ENCODE data around the gene KLHL29.

The KLHL29 gene

DNA sequence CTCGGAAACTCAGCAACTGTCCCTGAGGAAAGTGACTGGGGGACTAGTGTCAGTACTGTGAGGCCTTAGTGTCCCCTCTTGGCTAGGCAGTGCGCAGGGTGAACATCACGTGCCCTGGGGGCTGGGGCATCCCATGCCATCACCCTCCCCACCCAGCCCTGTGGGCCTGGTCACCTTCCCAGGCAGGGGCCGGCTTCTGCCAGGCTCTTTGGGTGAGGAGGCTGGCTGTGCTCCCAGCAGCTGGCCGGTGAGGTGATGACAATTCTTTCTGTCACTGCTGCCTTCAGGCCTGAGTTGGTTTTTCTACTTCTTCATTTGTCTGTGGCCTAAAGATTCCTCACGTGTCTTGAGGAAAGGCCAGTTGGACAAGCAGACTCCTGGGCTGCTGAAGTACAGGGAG, 180.8 kb downstream of the KLHL29 start:
- H3F3A ChIP-seq (ENCODE audit: control insufficient read depth, insufficient read depth), result no peaks in the 10 kb centered on the region
- no peaks in the 10 kb centered on the region for H3K4me1 ChIP-seq (ENCODE audit: control insufficient read depth, low read length)
- TF ChIP-seq, protein P1, sequence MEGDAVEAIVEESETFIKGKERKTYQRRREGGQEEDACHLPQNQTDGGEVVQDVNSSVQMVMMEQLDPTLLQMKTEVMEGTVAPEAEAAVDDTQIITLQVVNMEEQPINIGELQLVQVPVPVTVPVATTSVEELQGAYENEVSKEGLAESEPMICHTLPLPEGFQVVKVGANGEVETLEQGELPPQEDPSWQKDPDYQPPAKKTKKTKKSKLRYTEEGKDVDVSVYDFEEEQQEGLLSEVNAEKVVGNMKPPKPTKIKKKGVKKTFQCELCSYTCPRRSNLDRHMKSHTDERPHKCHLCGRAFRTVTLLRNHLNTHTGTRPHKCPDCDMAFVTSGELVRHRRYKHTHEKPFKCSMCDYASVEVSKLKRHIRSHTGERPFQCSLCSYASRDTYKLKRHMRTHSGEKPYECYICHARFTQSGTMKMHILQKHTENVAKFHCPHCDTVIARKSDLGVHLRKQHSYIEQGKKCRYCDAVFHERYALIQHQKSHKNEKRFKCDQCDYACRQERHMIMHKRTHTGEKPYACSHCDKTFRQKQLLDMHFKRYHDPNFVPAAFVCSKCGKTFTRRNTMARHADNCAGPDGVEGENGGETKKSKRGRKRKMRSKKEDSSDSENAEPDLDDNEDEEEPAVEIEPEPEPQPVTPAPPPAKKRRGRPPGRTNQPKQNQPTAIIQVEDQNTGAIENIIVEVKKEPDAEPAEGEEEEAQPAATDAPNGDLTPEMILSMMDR (IDR thresholded peaks at IDR 0.05; ENCODE audit: low read depth, low read length, poor library complexity, severe bottlenecking), result no peak
- TF ChIP-seq EZH2phosphoT487 (IDR thresholded peaks at IDR 0.05; ENCODE audit: borderline replicate concordance, low read length), result no peak
- H3K9me2 ChIP-seq (replicated peaks; ENCODE audit: control insufficient read depth, low read length), result no peaks in the 10 kb centered on the region
- H3K27me3 ChIP-seq (ENCODE audit: control insufficient read depth, low read length), result no peaks in the 10 kb centered on the region
- no peaks in the 10 kb centered on the region for H3K79me2 ChIP-seq (ENCODE audit: control insufficient read depth, low read length)
- H3K9me3 ChIP-seq (ENCODE audit: control insufficient read depth, insufficient read depth, low read length), result no peaks in the 10 kb centered on the region
- no peak overlapping the region for H3K27ac ChIP-seq (ENCODE audit: low read depth, low read length)
- H3K36me3 ChIP-seq (ENCODE audit: control insufficient read depth, low read length), result no peaks in the 10 kb centered on the region
- H3K4me3 ChIP-seq (ENCODE audit: low read length), result no peak overlapping the region
- no peaks in the 10 kb centered on the region for H4K20me1 ChIP-seq (ENCODE audit: control insufficient read depth, insufficient read depth, low read depth, low read length)
- H3K4me2 ChIP-seq (ENCODE audit: low read length), result no peak overlapping the region

DNA sequence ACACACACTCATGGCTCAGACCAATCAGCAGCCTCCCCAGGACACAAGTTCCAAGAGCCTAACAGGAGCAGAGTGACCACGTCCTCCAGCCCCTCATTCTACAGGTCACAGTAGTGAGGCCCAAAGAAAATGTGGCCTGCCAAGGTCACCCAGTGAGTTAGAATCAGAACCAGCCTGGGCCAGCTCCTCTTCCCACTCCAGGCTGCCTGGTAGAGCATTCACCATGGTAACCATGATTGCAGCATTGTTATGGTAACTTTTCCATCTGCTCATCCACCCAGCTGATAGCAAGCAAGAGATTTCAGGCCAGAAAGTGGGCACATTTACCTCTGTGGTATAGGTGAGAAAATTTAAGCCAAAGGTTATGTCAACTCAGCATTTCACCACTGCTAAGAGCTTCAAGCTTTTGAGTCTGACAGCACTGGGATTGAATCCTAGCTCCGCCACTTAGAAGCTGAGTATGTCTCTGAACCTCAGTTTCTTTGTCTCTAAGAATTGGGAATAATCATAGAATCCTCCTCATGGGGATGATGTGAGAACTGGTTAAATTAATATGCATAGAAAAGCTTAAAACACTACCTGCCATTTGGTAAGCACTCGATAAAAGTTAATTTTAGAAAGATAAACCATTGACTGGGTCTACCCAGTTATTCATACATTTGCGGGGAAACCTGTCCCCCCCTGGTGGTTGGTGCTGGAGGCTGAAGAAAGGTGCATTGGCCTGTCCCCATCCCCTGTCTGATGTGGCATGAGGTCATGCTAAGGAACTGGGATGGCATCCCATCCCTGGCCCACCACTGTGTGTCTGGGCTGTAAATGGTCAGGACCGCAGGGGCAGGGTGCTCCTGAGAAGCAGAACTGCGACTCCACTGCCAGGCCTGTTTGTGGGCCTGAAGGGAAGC, 181.5 kb downstream of the KLHL29 start:
- Histone ChIP-seq H3K79me2 (ENCODE audit: control insufficient read depth, low read length) (no peaks in the 10 kb centered on the region), H3F3A (ENCODE audit: control insufficient read depth, insufficient read depth) (no peaks in the 10 kb centered on the region), H3K36me3 (ENCODE audit: control insufficient read depth, low read length) (no peaks in the 10 kb centered on the region), H3K9me2 (replicated peaks; ENCODE audit: control insufficient read depth, low read length) (no peaks in the 10 kb centered on the region), H3K4me1 (ENCODE audit: control insufficient read depth, low read length) (no peaks in the 10 kb centered on the region), H3K9me3 (ENCODE audit: control insufficient read depth, insufficient read depth, low read length) (no peaks in the 10 kb centered on the region), H4K20me1 (ENCODE audit: control insufficient read depth, insufficient read depth, low read depth, low read length) (no peaks in the 10 kb centered on the region), H3K4me3 (ENCODE audit: low read length) (no peak overlapping the region), H3K27me3 (ENCODE audit: control insufficient read depth, low read length) (no peaks in the 10 kb centered on the region), H3K4me2 (ENCODE audit: low read length) (no peak overlapping the region), H3K27ac (ENCODE audit: low read depth, low read length) (no peak overlapping the region)
- TF ChIP-seq, protein P1 (IDR thresholded peaks at IDR 0.05; ENCODE audit: low read depth, low read length, poor library complexity, severe bottlenecking), result peak; percentile 56
- no peak for TF ChIP-seq EZH2phosphoT487 (IDR thresholded peaks at IDR 0.05; ENCODE audit: borderline replicate concordance, low read length)

DNA sequence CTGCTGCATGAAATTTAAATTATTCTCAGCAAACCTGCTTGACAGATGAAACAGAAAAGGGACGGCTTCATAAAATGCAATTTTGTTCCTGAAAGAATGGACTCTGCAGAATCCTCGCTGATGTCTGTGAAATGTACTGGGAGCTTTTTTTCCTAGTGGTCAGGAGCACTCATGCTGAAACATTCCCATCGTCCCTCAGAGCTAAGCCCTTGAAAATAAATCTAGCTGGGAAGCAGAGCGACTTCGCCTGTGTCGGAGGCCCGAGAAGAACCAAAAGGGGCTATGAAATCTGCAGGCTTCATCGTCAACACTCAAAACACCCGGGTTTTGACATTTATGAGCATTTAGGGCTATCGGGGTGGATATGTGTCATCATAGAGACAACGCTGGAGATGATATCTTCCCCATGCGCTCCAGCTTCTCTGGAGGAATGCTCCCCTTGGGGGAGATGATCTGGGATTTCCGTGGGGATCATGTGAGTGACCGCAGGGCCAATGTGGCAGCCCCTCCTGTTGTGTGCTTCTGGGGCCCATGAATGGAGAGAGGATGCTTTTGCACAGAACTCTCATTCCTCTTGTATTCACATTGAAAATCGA, 182.3 kb downstream of the KLHL29 start:
- H3K4me2 ChIP-seq (ENCODE audit: low read length), result no peak overlapping the region
- H4K20me1 ChIP-seq (ENCODE audit: control insufficient read depth, insufficient read depth, low read depth, low read length), result no peaks in the 10 kb centered on the region
- no peaks in the 10 kb centered on the region for H3K27me3 ChIP-seq (ENCODE audit: control insufficient read depth, low read length)
- H3K4me1 ChIP-seq (ENCODE audit: control insufficient read depth, low read length), result no peaks in the 10 kb centered on the region
- H3K27ac ChIP-seq (ENCODE audit: low read depth, low read length), result no peak overlapping the region
- no peaks in the 10 kb centered on the region for H3K79me2 ChIP-seq (ENCODE audit: control insufficient read depth, low read length)
- H3K4me3 ChIP-seq (ENCODE audit: low read length), result no peak overlapping the region
- no peaks in the 10 kb centered on the region for H3K36me3 ChIP-seq (ENCODE audit: control insufficient read depth, low read length)
- no peak for TF ChIP-seq EZH2phosphoT487 (IDR thresholded peaks at IDR 0.05; ENCODE audit: borderline replicate concordance, low read length)
- TF ChIP-seq, protein P1 (IDR thresholded peaks at IDR 0.05; ENCODE audit: low read depth, low read length, poor library complexity, severe bottlenecking), result no peak
- no peaks in the 10 kb centered on the region for H3K9me3 ChIP-seq (ENCODE audit: control insufficient read depth, insufficient read depth, low read length)
- H3K9me2 ChIP-seq (replicated peaks; ENCODE audit: control insufficient read depth, low read length), result no peaks in the 10 kb centered on the region
- no peaks in the 10 kb centered on the region for H3F3A ChIP-seq (ENCODE audit: control insufficient read depth, insufficient read depth)
